Neuronal stem cell (in vitro differentiated cells): Measurements from ENCODE around the gene CRABP2.
A peak's percentile ranks its signal among the peaks of the same experiment; 100 is the strongest.

ENCODE experiments used
- DNase-seq: peaks from one replicate; pipeline ENCODE4 v3.0.0-alpha.2; 2013; ENCODE audit warnings: low spot score
- H2AFZ ChIP-seq: one replicate; pipeline ENCODE4 v1.6.1; 2013; ENCODE audit warnings: mild to moderate bottlenecking, low read length, inconsistent platforms
- H2AK5ac ChIP-seq: 2 replicates; pipeline ENCODE4 v1.6.1; 2013; ENCODE audit warnings: low read depth, mild to moderate bottlenecking, inconsistent platforms, low read length, moderate library complexity, mixed read lengths
- H2BK120ac ChIP-seq: 2 replicates; pipeline ENCODE4 v1.6.1; 2013; ENCODE audit warnings: low read depth, mild to moderate bottlenecking, inconsistent platforms, low read length, moderate library complexity, mixed read lengths
- H2BK12ac ChIP-seq: one replicate; pipeline ENCODE4 v1.6.1; 2013; ENCODE audit warnings: low read length, inconsistent platforms
- H2BK15ac ChIP-seq: 2 replicates; pipeline ENCODE4 v1.6.1; 2013; ENCODE audit warnings: mild to moderate bottlenecking, low read length, inconsistent platforms, mixed read lengths
- H2BK5ac ChIP-seq: one replicate; pipeline ENCODE4 v1.6.1; 2013; ENCODE audit warnings: inconsistent platforms, mild to moderate bottlenecking, low read length, moderate library complexity
- H3K14ac ChIP-seq: one replicate; pipeline ENCODE4 v1.6.1; 2013; ENCODE audit warnings: low read length, inconsistent platforms
- H3K18ac ChIP-seq: 2 replicates; pipeline ENCODE4 v1.6.1; 2013; ENCODE audit warnings: low read length, inconsistent platforms
- H3K23ac ChIP-seq: 2 replicates; pipeline ENCODE4 v1.6.1; 2013; ENCODE audit warnings: low read depth, mild to moderate bottlenecking, mixed read lengths, low read length, inconsistent platforms; ENCODE audit not compliant: poor library complexity
- H3K27ac ChIP-seq: replicated peaks from 3 replicates; pipeline ENCODE4 v1.5.1; 2013; ENCODE audit warnings: low read length, inconsistent platforms
- H3K27me3 ChIP-seq, 3 experiments: 2 replicates each; pipeline ENCODE4 v1.6.1; 2013; ENCODE audit warnings: low read length in 3 of 3, mild to moderate bottlenecking in 2 of 3, inconsistent platforms in 1 of 3, low read depth in 1 of 3, mixed read lengths in 1 of 3, moderate library complexity in 1 of 3; ENCODE audit not compliant: control insufficient read depth in 3 of 3, insufficient read depth in 3 of 3
- H3K36me3 ChIP-seq, 2 donors: replicated peaks in 1 of 2; 2 replicates each; pipeline ENCODE4 v1.6.1; 2013; ENCODE audit warnings: low read length in 2 of 2; ENCODE audit not compliant: control insufficient read depth in 2 of 2, insufficient read depth in 2 of 2
- H3K4ac ChIP-seq: 2 replicates; pipeline ENCODE4 v1.6.1; 2013; ENCODE audit warnings: inconsistent platforms, mild to moderate bottlenecking, low read length, moderate library complexity
- H3K4me1 ChIP-seq, 2 donors: 1 replicate in 1 of 2; 2 replicates in 1 of 2; pipeline ENCODE4 v1.6.1; 2013; ENCODE audit warnings: low read length in 2 of 2, low read depth in 1 of 2; ENCODE audit not compliant: control insufficient read depth in 2 of 2, insufficient read depth in 1 of 2
- H3K4me2 ChIP-seq: one replicate; pipeline ENCODE4 v1.6.1; 2013; ENCODE audit warnings: mild to moderate bottlenecking, low read length, inconsistent platforms; ENCODE audit not compliant: insufficient read depth, poor library complexity, severe bottlenecking
- H3K4me3 ChIP-seq, 2 donors: 2 replicates each; pipeline ENCODE4 v1.5.1; 2013; ENCODE audit warnings: low read length in 2 of 2, mild to moderate bottlenecking in 2 of 2, inconsistent platforms in 1 of 2, moderate library complexity in 1 of 2
- H3K79me1 ChIP-seq: one replicate; pipeline ENCODE4 v1.6.1; 2013; ENCODE audit warnings: low read depth, mild to moderate bottlenecking, inconsistent platforms, low read length, moderate library complexity
- H3K9ac ChIP-seq: one replicate; pipeline ENCODE4 v1.6.1; 2013; ENCODE audit warnings: mild to moderate bottlenecking, low read depth, low read length, inconsistent platforms; ENCODE audit not compliant: poor library complexity
- H3K9me3 ChIP-seq, 2 donors: replicated peaks in 1 of 2; 2 replicates each; pipeline versions ENCODE3 to v1.6.1; 2013; ENCODE audit warnings: low read length in 2 of 2, mild to moderate bottlenecking in 2 of 2, inconsistent platforms in 1 of 2, low read depth in 1 of 2, mixed read lengths in 1 of 2, moderate library complexity in 1 of 2; ENCODE audit not compliant: control insufficient read depth in 2 of 2, insufficient read depth in 1 of 2
- H4K8ac ChIP-seq: one replicate; pipeline ENCODE4 v1.6.1; 2013; ENCODE audit warnings: low read depth, mild to moderate bottlenecking, inconsistent platforms, low read length, moderate library complexity
- H4K91ac ChIP-seq: one replicate; pipeline ENCODE4 v1.6.1; 2013; ENCODE audit warnings: low read length, low read depth, mild to moderate bottlenecking, inconsistent platforms; ENCODE audit not compliant: poor library complexity
- WGBS, 2 donors: extraction: QIAGEN DNeasy Blood & Tissue Kit; methylation state at CpG; one replicate each; pipeline ENCODE4 v1.1.7; 2013; ENCODE audit warnings: missing lambda C conversion rate in 2 of 2, mixed read lengths in 1 of 2; ENCODE audit not compliant: insufficient read length in 2 of 2, insufficient replicate concordance in 1 of 2; ENCODE audit errors: extremely low coverage in 2 of 2; 5-methylcytosine and 5-hydroxymethylcytosine counted together

CRABP2 gene

GRCh38 chr1:156727492-156727891, 22.1 kb upstream of the CRABP2 start:
- WGBS, 2 donors, result no CpG with 5 or more reads among the region's 7 CpGs
- no peaks in the 10 kb centered on the region for H3K9me3 ChIP-seq

GRCh38 chr1:156726549-156727226, 21.3 kb upstream of the CRABP2 start:
- Histone ChIP-seq H4K8ac (no peak overlapping the region), H3K36me3 (peaks cover 28 to 58% of the 10 kb centered on the region in 2 donors), H3K14ac (no peak overlapping the region), H3K27me3 (no peaks in the 10 kb centered on the region), H3K4ac (no peak overlapping the region), H3K9me3 (no peaks in the 10 kb centered on the region), H4K91ac (no peak overlapping the region), H3K9ac (no peak overlapping the region), H2BK5ac (no peak overlapping the region), H2AFZ (no peak overlapping the region), H3K27ac (no peak overlapping the region), H3K18ac (no peak overlapping the region), H2BK15ac (no peak overlapping the region), H2BK120ac (no peak overlapping the region), H3K23ac (no peak overlapping the region), H3K4me2 (peak overlapping the region; percentile 23), H2BK12ac (no peak overlapping the region), H3K4me3 (peak overlapping the region in 1 of 2 donors; percentile 26), H2AK5ac (no peak overlapping the region), H3K4me1 (peaks cover 15 to 30% of the 10 kb centered on the region in 2 donors), H3K79me1 (peaks cover 4% of the 10 kb centered on the region)
- no peak for DNase-seq
- WGBS, 2 donors, result no CpG with 5 or more reads among the region's 15 CpGs

More at GRCh38 chr1:156727492-156727891, 22.1 kb upstream of the CRABP2 start:
- peaks cover 15 to 30% of the 10 kb centered on the region in 2 donors for H3K4me1 ChIP-seq
- H3K23ac ChIP-seq, result no peak overlapping the region
- no peak overlapping the region for H2AFZ ChIP-seq
- no peak overlapping the region for H2AK5ac ChIP-seq
- H4K91ac ChIP-seq, result no peak overlapping the region
- no peak overlapping the region for H3K18ac ChIP-seq
- peak overlapping the region; percentile 88 to 95 for H3K4me3 ChIP-seq
- H3K9ac ChIP-seq, result no peak overlapping the region
- peaks cover 28 to 61% of the 10 kb centered on the region in 2 donors for H3K36me3 ChIP-seq
- no peak overlapping the region for H2BK120ac ChIP-seq
- peaks cover 5% of the 10 kb centered on the region for H3K79me1 ChIP-seq
- H3K27me3 ChIP-seq, result no peaks in the 10 kb centered on the region
- no peak overlapping the region for H2BK5ac ChIP-seq
- H3K27ac ChIP-seq, result no peak overlapping the region
- H3K4me2 ChIP-seq, result peak overlapping the region; percentile 86
- H4K8ac ChIP-seq, result no peak overlapping the region
- DNase-seq, result no peak
- no peak overlapping the region for H2BK15ac ChIP-seq
- H2BK12ac ChIP-seq, result no peak overlapping the region
- no peak overlapping the region for H3K14ac ChIP-seq
- no peak overlapping the region for H3K4ac ChIP-seq

- Histone ChIP-seq H3K4me1 (peaks cover 15 to 30% of the 10 kb centered on the region in 2 donors), H3K4me2 (peak overlapping the region; percentile 50), H3K14ac (no peak overlapping the region), H3K27ac (no peak overlapping the region), H2BK15ac (no peak overlapping the region), H4K8ac (no peak overlapping the region), H2BK120ac (no peak overlapping the region), H2AK5ac (no peak overlapping the region), H3K36me3 (peaks cover 34 to 63% of the 10 kb centered on the region in 2 donors), H3K4ac (no peak overlapping the region), H3K4me3 (peak overlapping the region in 1 of 2 donors; percentile 18), H3K79me1 (peaks cover 4% of the 10 kb centered on the region), H2BK5ac (no peak overlapping the region), H3K27me3 (no peaks in the 10 kb centered on the region), H4K91ac (no peak overlapping the region), H3K23ac (no peak overlapping the region), H3K9me3 (no peaks in the 10 kb centered on the region), H2AFZ (no peak overlapping the region), H2BK12ac (no peak overlapping the region), H3K9ac (no peak overlapping the region), H3K18ac (no peak overlapping the region)
- peak; percentile 89 for DNase-seq
- no CpG with 5 or more reads among the region's 18 CpGs for WGBS, 2 donors
Observed at GRCh38 chr1:156725683-156726280, 20.4 kb upstream of the CRABP2 start.

GRCh38 chr1:156721535-156721934, 16.2 kb upstream of the CRABP2 start:
- H3K36me3 ChIP-seq, result peaks cover 31 to 62% of the 10 kb centered on the region in 2 donors
- no peak overlapping the region for H4K8ac ChIP-seq
- no peak overlapping the region for H2AK5ac ChIP-seq
- H3K79me1 ChIP-seq, result no peaks in the 10 kb centered on the region
- no CpG with 5 or more reads among the region's 4 CpGs for WGBS, 2 donors
- H3K9me3 ChIP-seq, result no peaks in the 10 kb centered on the region
- DNase-seq, result no peak
- H3K4ac ChIP-seq, result no peak overlapping the region
- no peak overlapping the region for H3K27ac ChIP-seq
- no peak overlapping the region for H3K9ac ChIP-seq
- H3K4me1 ChIP-seq, result peaks cover 7 to 8% of the 10 kb centered on the region in 2 donors
- H3K23ac ChIP-seq, result no peak overlapping the region
- no peak overlapping the region for H3K14ac ChIP-seq
- H3K27me3 ChIP-seq, result no peaks in the 10 kb centered on the region
- no peak overlapping the region for H3K4me2 ChIP-seq
- no peak overlapping the region for H2BK15ac ChIP-seq
- no peak overlapping the region for H3K4me3 ChIP-seq
- H4K91ac ChIP-seq, result no peak overlapping the region
- H2BK120ac ChIP-seq, result no peak overlapping the region
- H2BK12ac ChIP-seq, result no peak overlapping the region
- no peak overlapping the region for H3K18ac ChIP-seq
- no peak overlapping the region for H2AFZ ChIP-seq
- no peak overlapping the region for H2BK5ac ChIP-seq
